Left lobe of liver (tissue), 2 donors: ENCODE results near the gene CCDC89. TPM values are rescaled to one million over a fixed set of nuclear protein-coding genes. Genes with fewer than 3 reads are reported as not detected.
"Not testable (repeated sequence)": the region's sequence is repeated elsewhere in the genome, so short reads cannot be mapped to it uniquely, and the experiment has no call there.

Experiments used
- ATAC-seq: fragments of 200-7000 bp; cut with Tn5 transposase; one replicate; pipeline ENCODE4 v1.9.1; 2020; ENCODE audit warnings: mild to moderate bottlenecking, moderate library complexity
- DNase-seq: peaks from one replicate; pipeline ENCODE4 v3.0.0-alpha.2; 2020; ENCODE audit warnings: low spot score
- total RNA-seq: library from RNA; stranded (reverse); gene quantifications from one replicate; pipeline ENCODE4 v1.2.1, GENCODE V29; 2021
- donor health status: DM: no; HTN: no; CAD: no; lungs with moderate emphysema.
- donor health status: DM: no; HTN: yes; CAD: no.

CCDC89 gene
- total RNA-seq, 1 donor from 2014 or later, result 0.28 TPM

DNA sequence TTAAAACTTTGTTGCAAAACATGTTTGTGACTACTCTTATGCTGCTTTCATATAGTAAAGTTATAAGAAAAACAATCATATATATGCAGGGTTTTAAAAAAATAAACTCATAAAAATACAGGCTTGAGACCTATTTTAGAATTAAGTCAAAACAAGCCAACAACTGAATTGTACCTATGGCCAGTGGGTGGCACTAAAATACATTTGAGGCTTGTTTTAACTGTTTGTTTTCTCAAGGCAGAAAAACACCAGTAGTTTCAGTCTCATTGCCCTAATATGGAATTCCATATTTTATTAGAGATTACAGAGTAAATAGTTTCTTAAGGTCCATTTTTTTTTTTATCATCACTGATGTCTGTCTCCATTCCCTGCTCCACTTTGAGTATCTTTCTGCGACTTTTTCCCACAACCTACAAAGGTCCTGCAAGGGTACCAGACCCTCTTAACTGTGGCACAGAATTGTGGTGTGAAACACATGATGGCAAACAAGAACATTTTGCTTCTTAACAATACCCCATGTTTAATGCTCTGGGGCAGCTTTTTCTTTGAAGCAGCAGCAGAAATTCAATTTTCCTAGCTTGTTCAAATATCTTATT, 8.5 kb upstream of the CCDC89 start:
- peak; percentile 57 for ATAC-seq

DNA sequence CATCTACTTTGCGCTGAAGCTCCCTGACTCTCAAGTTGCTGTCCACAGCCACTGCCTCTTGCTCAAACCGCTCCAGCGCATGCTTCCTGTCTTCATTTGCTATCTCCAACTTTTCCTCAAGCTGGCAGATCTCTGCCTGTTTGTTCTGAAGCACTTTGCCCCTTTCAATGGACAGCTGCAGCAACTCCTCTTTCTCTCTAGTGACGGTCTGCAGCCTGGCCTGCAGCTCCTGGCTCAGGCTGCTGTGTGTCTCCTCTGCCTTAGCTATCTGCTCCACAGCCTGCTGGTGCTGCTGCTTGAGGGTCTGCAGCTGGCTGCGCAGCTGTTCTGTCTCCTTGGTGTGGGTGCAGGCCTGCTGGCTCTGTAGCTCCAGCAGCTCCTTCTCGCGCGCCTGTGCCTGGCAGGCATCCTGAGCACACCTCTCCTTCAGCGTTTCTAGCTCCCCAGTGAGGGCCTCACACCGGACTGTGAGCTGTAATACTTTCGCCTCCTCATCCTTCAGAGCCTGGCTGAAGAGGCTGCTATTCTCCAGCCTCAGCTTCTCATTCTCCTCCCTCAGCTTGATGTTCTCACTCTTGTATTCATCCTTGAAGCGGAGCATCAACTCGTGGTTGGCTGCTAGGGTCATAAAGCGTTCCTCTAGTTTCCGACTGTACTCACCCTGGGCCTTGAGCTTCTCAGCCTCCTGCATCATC, 723 bp downstream of the CCDC89 start:
- ATAC-seq, result peak; percentile 19
- no peak for DNase-seq

More for the DNA sequence above, 8.5 kb upstream of the CCDC89 start:
- DNase-seq, result no peak

DNA sequence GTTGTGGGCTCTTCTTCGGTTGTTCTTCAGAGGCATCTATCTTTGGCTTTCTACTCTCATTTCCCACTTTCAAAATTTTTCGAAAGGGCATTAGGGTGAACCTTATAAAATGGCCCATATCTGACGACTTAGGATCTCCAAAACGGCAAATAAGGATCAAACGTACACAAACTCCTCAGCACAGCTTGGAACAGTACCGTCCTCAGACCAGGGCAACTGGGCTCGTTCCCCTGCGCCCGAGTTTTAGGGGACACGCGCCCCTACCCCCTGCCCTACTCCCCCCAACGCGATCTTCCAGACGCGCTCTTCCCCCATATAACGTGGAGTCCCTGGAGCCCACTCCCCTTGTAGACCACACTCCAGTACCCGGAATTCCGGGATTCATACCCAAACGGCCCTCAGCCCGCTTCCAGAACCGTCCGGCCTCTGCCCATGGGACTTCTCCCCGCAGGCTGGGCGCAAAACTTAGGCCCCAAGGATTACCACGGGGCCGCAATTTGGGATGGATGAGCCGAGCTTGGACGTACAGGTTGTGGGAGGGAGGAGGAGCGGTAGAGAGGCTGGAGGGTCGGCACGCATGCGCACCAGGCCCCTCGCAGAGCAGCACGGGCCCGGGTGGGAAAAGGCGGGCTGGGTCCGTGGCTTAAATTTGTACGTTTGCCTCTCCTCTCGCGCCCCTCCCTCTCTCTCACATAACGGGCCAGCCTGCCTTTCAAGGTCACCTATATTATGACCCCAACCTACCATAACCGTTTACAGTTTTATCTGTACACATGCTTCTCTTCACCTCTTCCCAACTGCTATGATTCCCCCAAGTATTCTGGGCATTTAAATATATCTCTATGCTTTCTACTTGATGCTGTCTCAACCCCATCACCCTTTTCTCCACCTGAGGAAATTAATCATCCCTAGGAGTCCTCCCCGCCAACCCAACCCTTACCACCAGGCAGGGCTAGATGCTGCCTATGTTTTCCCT, 3.4 kb downstream of the CCDC89 start:
- DNase-seq, result peak; percentile 58
- peak; percentile 84 for ATAC-seq

DNA sequence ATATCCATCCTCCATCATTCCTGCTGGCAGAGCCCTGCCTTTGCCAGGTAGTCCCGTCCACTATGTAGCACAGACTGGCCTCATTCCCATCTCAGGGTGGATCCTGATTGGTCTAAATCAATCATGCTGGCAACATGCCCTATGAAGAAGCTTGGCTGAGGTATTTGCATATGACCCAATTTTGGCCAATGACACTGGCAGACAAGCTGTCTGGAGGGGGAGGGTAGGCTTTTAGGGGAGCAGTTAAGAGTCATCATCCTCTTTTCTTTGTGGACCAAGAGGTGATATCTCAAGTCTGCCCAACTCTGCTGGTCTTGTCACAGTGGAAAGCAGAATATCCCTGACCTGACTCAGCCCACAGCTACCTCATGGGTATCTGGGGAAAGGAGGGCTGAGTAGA, 5.1 kb downstream of the CCDC89 start:
- ATAC-seq, result peak; percentile 43
- DNase-seq, result no peak

DNA sequence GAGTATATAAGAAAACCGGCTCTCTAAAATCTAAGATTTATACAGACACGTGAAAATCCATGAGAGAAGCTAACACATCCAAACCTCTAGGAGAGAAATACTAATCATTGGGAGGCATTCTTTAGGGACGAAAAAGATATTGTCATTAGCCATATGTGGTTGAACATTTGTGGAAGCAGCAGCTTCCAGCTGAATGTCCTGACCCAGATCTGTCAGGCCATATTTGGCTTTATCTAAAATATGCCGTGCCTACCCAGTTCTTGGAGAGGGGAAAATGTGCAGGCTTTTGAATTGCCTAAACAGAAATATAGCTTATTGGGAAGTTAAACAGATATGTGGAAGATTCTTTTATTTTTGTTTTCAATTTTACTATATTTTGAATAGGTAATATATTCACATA, 6.4 kb downstream of the CCDC89 start:
- no peak for ATAC-seq
- DNase-seq, result no peak

DNA sequence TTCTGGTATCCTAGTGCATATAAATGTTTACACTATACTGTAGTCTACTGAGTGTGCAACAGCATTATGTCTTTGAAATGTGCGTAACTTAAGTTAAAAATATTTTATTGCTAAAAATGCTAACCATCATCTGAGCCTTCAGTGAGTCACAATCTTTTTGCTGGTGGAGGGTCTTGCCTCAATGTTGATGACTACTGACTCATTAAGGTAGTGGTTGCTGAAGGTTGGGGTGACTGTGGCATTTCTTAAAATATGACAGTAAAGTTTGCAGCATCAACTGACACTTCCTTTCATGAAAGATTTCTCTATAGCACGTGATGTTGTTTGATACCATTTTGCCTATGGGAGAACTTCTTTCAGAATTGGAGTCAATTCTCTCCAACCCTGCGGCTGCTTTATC, 12.6 kb downstream of the CCDC89 start:
- ATAC-seq, result no peak

DNA sequence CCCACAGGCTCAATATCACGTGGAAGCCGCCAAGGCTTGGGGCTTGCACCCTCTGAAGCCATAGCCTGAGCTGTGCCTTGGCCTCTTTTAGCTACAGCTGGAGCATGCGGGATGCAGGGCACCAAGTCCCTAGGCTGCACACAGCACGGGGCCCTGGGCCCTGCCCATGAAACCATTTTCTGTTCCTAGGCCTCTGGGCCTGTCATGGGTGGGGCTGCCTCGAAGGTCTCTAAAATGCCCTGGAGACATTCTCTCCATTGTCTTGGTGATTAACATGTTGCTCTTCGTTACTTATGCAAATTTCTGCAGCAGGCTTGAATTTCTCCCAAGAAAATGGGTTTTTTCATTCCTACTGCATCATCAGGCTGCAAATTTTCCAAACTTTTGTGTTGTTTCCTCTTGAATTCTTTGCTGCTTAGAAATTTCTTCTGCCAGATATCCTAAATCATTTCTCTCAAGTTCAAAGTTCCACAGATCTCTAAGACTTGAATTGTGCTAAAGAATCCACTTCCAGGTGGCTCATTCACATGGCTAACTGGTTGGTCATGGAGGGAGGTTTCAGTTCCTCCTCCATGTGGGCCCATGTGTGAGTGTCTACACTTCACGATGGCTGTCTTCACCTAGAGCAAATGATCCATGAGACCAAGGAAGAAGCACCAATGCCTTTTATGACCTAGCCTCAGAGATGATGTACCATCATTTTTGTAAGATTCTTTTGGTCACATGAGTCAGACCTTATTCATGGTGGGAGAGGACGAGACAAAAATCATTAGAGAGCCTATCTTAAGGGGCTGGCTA, 13.7 kb downstream of the CCDC89 start:
- DNase-seq (no peak), ATAC-seq (no peak)

More for the DNA sequence above, 12.6 kb downstream of the CCDC89 start:
- DNase-seq, result no peak

DNA sequence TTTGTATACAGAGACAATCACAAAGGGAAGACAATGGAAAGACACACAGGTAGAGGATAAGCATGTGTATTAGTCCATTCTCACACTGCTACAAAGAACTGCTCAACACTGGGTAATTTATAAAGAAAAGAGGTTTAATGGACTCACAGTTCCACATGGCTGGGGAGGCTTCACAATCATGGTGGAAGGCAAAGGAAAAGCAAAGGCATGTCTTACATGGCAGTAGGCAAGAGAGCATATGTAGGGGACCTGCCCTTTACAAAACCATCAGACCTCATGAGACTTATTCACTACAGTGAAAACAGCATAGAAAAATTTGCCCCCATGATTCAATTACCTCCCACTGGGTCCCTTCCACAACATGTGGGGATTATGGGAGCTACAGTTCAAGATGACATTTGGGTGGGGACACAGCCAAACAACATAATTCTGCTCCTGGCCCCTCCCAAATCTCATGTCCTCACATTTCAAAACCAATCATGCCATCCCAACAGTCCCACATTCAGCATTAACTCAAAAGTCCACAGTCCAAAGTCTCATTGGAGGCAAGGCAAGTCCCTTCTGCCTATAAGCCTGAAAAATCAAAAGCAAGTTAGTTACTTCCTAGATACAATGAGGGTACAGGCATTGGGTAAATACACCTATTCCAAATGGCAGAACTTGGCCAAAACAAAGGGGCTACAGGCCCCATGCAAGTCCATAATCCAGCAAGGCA, 14.9 kb downstream of the CCDC89 start:
- peak; percentile 81 for ATAC-seq
- DNase-seq, result not testable (repeated sequence)

DNA sequence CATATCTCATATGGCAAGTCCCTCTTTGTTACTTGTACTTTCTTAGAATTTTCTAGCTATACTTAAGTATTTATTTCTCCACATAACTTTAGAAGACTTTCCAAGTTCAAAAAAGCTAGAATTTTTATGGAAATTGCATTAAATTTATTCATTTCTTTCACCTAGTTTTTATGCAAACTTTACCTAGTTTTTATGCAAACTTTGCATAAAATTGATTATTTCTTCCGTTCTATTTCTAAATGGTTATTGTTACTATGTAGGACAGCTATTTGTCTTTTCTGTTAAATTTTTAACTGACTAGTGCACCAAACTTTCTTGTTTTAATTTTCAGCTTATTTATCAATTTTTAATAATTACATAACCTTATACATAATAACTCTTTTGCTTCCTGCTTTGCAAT, 17.8 kb downstream of the CCDC89 start:
- DNase-seq (no peak), ATAC-seq (no peak)

DNA sequence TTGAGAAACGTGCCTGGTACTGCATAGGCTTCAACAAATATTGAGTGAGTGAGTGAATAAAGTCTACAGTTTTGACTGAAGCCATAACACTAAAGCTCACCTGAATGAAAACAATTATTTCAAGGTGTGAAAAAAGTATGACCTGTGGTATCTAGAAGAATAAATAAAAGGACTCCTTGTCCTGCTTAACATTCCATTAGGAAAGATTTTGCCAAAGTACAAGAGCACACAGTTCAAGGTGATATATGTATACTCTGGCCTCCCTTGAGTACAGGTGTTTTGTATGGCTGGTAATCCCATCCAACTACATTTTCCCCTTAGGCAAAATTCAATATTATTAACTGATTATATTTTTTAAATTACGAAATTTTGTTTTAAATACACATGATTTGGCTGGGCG, 19.3 kb downstream of the CCDC89 start:
- no peak for ATAC-seq
- no peak for DNase-seq

DNA sequence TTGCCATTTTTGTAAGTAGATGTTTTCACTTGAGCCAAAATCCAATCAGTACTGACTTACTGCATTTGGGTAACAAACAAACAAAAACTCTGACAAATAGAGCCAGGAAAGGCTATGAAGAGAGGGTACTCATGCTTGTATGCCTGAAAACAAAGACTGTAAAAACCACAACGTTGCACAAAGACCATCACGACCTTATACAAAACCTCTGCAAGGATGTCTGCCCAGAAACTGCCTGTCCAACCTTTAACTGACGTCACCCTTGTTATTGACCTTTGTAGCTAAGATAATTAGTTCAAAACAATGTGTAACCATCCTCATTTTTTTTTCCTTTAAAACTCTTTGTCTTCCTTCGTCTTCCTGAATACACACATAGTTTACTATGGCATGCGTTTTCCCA, 20.3 kb downstream of the CCDC89 start:
- DNase-seq (no peak), ATAC-seq (no peak)

DNA sequence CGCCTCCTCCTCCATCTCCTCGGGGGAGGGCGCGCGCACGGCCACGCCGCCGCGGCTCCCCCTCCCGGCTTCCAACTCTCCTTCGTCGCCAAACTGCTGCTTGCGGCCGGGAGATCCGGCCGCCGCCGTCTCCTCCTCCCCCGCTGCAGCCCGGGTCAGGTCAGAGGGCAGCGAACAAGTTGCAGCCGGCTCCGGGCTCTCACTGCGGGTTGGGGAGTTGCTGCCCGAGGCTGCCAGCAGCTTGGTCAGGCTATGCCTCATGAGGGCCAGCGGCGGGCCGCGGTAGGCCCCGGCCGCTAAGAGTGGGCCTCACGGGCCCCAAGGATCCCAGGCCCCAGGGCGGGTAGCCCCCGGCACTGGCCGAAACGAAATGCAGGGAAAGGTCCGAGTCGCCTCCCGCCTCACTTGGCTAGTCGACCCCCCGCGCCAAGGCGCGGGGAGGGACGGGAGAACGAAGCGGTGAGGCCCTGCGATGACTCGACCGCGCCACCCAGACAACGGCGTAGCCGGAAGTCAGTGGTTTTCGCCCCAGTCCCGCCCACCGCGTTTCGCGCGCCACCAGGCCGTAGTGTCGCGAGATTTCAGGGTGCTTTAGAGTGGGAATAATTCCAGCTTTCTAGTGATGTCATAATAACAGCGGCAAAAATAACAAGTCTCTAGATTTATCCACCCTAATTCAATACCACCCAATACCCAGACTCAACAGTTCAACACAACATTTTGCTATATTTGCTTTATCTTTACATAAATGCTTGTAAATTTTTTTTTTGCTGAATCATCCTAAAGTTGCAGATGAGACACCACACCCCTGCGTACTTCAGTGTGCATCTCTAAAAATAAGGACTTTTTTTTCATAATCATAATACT, 21.1 kb downstream of the CCDC89 start, which contains the start of gene CREBZF:
Gene CREBZF (minus strand): TSS at position 515 of the 867 bp plus-strand sequence. CDS start 254 bp downstream, at position 261.
- peak; percentile 91 for ATAC-seq
- DNase-seq, result peak; percentile 96

DNA sequence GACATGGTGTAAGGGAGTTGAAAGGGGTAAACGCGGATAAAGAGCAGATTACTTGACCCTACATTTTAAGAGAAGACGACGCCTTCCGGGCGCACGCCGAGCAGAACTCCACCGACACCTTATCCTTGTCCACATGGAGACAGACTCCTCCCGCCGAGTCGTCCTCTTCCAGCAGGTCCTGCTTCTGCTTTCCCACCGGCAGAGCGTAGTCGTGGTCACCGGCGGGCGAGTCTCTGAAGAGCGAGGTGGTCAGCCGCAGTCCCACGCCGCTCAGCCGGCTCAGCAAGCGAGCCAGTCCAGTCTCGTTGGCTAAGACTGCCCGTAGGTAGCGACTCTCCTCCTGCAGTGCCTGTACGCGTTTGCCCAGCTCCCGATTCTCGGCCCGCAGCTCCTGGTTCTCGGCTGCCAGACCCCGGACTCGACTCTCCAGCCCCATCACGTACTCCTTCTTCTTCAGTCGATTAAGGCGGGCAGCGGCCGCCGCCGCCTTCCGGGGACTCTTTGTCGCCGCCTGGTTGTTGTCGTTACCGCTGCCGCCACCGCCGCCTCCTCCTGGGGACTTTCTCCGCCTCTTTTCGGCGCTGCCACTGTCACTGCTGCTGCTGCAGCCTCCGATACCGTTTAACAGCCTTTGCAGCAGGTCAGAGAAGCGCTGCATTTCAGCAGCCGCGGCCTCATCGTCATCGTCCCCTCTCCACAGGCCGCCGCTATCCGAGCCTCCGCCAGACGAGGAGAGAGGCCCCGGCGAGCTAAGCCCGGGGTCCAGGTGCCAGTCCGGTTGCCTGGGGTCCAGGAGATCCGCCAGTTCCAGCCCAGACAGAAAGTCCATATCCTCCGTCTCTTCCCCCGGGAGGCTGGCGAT, 22.0 kb downstream of the CCDC89 start:
- ATAC-seq (peak; percentile 79), DNase-seq (peak; percentile 82)

DNA sequence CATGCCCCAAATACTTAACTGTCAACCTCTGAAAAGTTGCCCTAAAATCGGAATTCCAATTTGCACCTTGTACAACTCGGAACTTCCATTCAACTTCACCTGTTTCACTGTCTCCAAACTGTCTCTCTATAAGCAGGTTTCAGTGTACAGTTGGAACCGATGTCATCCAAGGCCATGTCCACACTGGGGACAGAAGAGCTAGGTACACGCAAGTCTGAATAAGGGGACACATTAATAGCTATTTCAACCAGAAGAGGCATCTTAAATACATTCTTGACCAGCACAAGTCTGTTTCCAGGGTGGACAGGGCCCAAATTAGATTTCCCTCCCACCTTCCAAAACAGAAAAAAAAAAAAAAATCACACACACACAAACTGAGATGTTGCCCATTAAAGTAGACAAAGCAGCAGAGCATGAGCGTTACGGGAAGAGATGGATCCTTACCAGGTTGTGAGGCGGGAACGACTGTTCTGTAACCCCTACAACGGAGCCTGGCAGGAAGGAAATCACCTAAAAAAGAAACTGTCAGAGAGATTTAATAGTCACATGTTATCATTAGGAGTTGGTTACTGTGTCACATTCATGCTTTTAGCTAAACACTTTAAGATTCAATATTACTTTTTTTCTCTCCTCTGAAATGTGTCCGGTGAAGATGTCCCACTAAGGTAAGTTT, 22.8 kb downstream of the CCDC89 start:
- DNase-seq (no peak), ATAC-seq (no peak)

DNA sequence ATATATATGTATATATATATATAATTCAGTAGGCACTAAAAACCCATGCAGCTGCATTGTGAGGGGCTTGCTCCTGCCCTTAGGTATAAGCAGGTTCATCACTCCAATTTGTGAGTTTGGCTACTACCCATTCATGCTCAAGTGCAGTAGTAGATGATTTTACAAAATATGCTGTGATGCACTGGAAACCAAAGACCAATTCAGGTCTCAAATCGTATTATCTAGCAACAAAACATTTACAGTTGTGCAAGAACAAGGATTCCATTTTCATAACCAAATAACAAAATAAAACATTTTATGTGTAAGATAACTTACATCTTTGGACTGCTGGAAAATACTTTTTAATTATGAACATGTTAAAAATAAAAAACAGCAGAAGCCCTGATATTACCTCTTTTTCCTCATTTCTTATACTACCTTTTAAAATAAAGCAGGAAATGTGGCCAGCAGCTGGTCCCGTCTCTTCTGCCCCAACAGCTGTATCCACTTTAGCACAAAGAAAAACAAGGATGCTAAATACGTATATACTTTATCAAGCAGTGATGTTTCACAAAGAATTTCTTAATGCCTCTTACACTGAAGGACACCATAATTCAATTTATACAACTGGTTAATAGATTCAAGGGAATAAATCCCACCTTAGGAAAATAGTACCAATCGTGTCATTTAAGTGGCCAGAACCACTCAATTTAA, 23.9 kb downstream of the CCDC89 start:
- ATAC-seq (no peak), DNase-seq (no peak)

DNA sequence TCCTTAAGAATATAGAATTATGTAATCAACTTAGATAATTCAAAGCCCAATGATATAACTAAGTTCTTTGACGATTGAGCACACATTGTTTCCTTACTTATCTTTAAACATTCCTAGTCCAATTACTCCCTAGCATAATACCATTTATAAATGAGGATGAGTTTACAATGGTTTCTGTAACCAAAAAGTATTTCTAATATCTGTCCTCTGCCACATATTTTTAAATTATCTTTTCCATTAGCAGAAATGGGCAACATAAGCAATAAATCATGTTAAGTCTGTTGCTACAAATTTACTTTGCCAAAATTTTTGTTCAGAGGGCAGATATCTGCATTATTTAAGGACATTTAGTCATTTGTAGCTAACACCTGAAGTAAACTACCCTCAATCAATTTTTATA, 27.8 kb downstream of the CCDC89 start:
- no peak for ATAC-seq
- no peak for DNase-seq

DNA sequence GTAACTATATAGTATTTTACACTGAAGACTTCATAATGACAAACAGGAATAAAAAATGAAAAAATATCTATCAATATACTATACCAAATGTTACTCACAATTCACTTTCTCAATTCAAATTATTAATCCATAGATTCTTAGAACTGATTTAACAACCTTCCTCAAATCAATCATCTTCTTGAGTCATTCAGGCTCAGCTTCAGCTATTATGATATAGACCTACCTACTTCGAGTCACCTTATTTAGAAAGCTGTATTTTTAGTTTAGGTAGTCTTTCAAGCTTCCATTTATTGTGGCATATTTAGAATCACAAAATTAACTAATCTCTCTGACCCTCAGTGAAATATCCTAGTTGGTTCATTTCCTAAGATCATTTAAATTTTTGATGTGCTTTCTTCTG, 29.2 kb downstream of the CCDC89 start:
- DNase-seq (no peak), ATAC-seq (no peak)
